H9 (cell line): ENCODE data around the gene RARB. TPM values are rescaled to one million over a fixed set of nuclear protein-coding genes. Genes with fewer than 3 reads are reported as not detected.

Experiments
- DNase-seq: peaks from one replicate; pipeline ENCODE4 v3.0.0-alpha.2; 2017
- H2AFZ ChIP-seq: one replicate; pipeline ENCODE4 v1.6.1; 2013; ENCODE audit warnings: mild to moderate bottlenecking, low read length, control low read depth, moderate library complexity
- H2AK5ac ChIP-seq: 2 replicates; pipeline ENCODE4 v1.6.1; 2013; ENCODE audit warnings: low read length, control low read depth, mixed read lengths; ENCODE audit not compliant: insufficient read length
- H2BK120ac ChIP-seq: one replicate; pipeline ENCODE4 v1.6.1; 2013; ENCODE audit warnings: low read depth, mild to moderate bottlenecking, low read length, control low read depth, inconsistent platforms; ENCODE audit not compliant: poor library complexity, severe bottlenecking
- H2BK12ac ChIP-seq: 2 replicates; pipeline ENCODE4 v1.6.1; 2013; ENCODE audit warnings: low read length, control low read depth, mixed read lengths, low read depth; ENCODE audit not compliant: insufficient read length
- H2BK15ac ChIP-seq: 2 replicates; pipeline ENCODE4 v1.6.1; 2013; ENCODE audit warnings: low read depth, low read length, control low read depth
- H2BK20ac ChIP-seq: one replicate; pipeline ENCODE4 v1.6.1; 2013; ENCODE audit warnings: low read depth, mild to moderate bottlenecking, low read length, control low read depth, inconsistent platforms; ENCODE audit not compliant: poor library complexity, severe bottlenecking
- H2BK5ac ChIP-seq: 2 replicates; pipeline ENCODE4 v1.6.1; 2013; ENCODE audit warnings: low read length, control low read depth, mixed read lengths; ENCODE audit not compliant: insufficient read length
- H3K14ac ChIP-seq: 2 replicates; pipeline ENCODE4 v1.6.1; 2013; ENCODE audit warnings: low read length, control low read depth; ENCODE audit not compliant: insufficient read depth
- H3K18ac ChIP-seq: 2 replicates; pipeline ENCODE4 v1.6.1; 2013; ENCODE audit warnings: low read depth, mild to moderate bottlenecking, mixed read lengths, low read length, control low read depth; ENCODE audit not compliant: insufficient read length
- H3K23ac ChIP-seq: 2 replicates; pipeline ENCODE4 v1.6.1; 2013; ENCODE audit warnings: low read length, control low read depth, mixed read lengths, low read depth; ENCODE audit not compliant: insufficient read length
- H3K23me2 ChIP-seq: 2 replicates; pipeline ENCODE4 v1.6.1; 2013; ENCODE audit warnings: low read depth, mild to moderate bottlenecking, mixed read lengths, low read length, control low read depth; ENCODE audit not compliant: insufficient read length, poor library complexity, severe bottlenecking
- H3K27ac ChIP-seq: 2 replicates; pipeline ENCODE4 v1.5.1; 2013; ENCODE audit warnings: low read length, control low read depth, mixed read lengths, low read depth; ENCODE audit not compliant: insufficient read length
- H3K27me3 ChIP-seq: 2 replicates; pipeline ENCODE4 v1.6.1; 2013; ENCODE audit warnings: low read length, control low read depth, inconsistent platforms; ENCODE audit not compliant: insufficient read depth
- H3K4ac ChIP-seq: 2 replicates; pipeline ENCODE4 v1.6.1; 2013; ENCODE audit warnings: low read depth, mild to moderate bottlenecking, control low read depth, inconsistent platforms, low read length, moderate library complexity
- H3K4me1 ChIP-seq: 2 replicates; pipeline ENCODE4 v1.6.1; 2013; ENCODE audit warnings: low read length, control low read depth, inconsistent platforms; ENCODE audit not compliant: insufficient read depth
- H3K4me2 ChIP-seq: 2 replicates; pipeline ENCODE4 v1.6.1; 2013; ENCODE audit warnings: low read length, control low read depth, mixed read lengths; ENCODE audit not compliant: insufficient read length, insufficient read depth
- H3K56ac ChIP-seq: 2 replicates; pipeline ENCODE4 v1.6.1; 2013; ENCODE audit warnings: low read depth, mild to moderate bottlenecking, mixed read lengths, low read length, control low read depth; ENCODE audit not compliant: insufficient read length
- H3K79me1 ChIP-seq: 2 replicates; pipeline ENCODE4 v1.6.1; 2013; ENCODE audit warnings: low read depth, mild to moderate bottlenecking, moderate library complexity, low read length, control low read depth, inconsistent platforms; ENCODE audit not compliant: insufficient read depth, poor library complexity, severe bottlenecking
- H3K79me2 ChIP-seq: 2 replicates; pipeline ENCODE4 v1.6.1; 2013; ENCODE audit warnings: low read length, control low read depth, inconsistent platforms; ENCODE audit not compliant: insufficient read depth
- H3K9ac ChIP-seq: 2 replicates; pipeline ENCODE4 v1.6.1; 2013; ENCODE audit warnings: low read length, control low read depth, mixed read lengths; ENCODE audit not compliant: insufficient read length; ENCODE audit errors: extremely low read depth
- H3K9me3 ChIP-seq: one replicate; pipeline ENCODE4 v1.6.1; 2013; ENCODE audit warnings: low read depth, low read length, inconsistent platforms; ENCODE audit not compliant: control insufficient read depth
- H3T11ph ChIP-seq: one replicate; pipeline ENCODE4 v1.6.1; 2013; ENCODE audit warnings: mild to moderate bottlenecking, low read length, control low read depth, inconsistent platforms
- H4K20me1 ChIP-seq: one replicate; pipeline ENCODE4 v1.6.1; 2013; ENCODE audit not compliant: control insufficient read depth, insufficient read length, insufficient read depth
- H4K5ac ChIP-seq: 2 replicates; pipeline ENCODE4 v1.6.1; 2013; ENCODE audit warnings: low read depth, mild to moderate bottlenecking, mixed read lengths, low read length, control low read depth; ENCODE audit not compliant: insufficient read length
- H4K8ac ChIP-seq: replicated peaks from 2 replicates; pipeline ENCODE4 v1.6.1; 2013; ENCODE audit warnings: low read length, control low read depth, mixed read lengths, low read depth; ENCODE audit not compliant: insufficient read length
- H4K91ac ChIP-seq: 2 replicates; pipeline ENCODE4 v1.6.1; 2013; ENCODE audit warnings: low read depth, mild to moderate bottlenecking, moderate library complexity, mixed read lengths, low read length, control low read depth; ENCODE audit not compliant: insufficient read length
- H3K27ac Mint-ChIP-seq, 3 experiments: 2 replicates in 2 of 3; 3 replicates in 1 of 3; pipeline ENCODE4 v1.8.0; 2020 to 2021; ENCODE audit warnings: mixed read lengths in 3 of 3, mild to moderate bottlenecking in 1 of 3, moderate library complexity in 1 of 3
- H3K27me3 Mint-ChIP-seq: 2 replicates; pipeline ENCODE4 v1.8.0; 2021; ENCODE audit warnings: low read depth, mild to moderate bottlenecking, moderate library complexity, mixed read lengths
- H3K36me3 Mint-ChIP-seq, 3 experiments: 2 replicates in 2 of 3; 3 replicates in 1 of 3; pipeline ENCODE4 v1.8.0; 2020 to 2021; ENCODE audit warnings: low read depth in 3 of 3, mixed read lengths in 3 of 3; ENCODE audit not compliant: insufficient read depth in 1 of 3
- H3K4me1 Mint-ChIP-seq, 2 experiments: 2 replicates each; pipeline ENCODE4 v1.8.0; 2020; ENCODE audit warnings: mixed read lengths in 2 of 2
- H3K4me3 Mint-ChIP-seq, 2 experiments: 2 replicates in 1 of 2; 3 replicates in 1 of 2; pipeline ENCODE4 v1.8.0; 2020 to 2021; ENCODE audit warnings: mild to moderate bottlenecking in 2 of 2, mixed read lengths in 2 of 2, moderate library complexity in 1 of 2
- H3K9me3 Mint-ChIP-seq, 2 experiments: 2 replicates in 1 of 2; 3 replicates in 1 of 2; pipeline ENCODE4 v1.8.0; 2020; ENCODE audit warnings: mild to moderate bottlenecking in 2 of 2, mixed read lengths in 2 of 2, moderate library complexity in 1 of 2
- WGBS: extraction: QIAGEN DNeasy Blood & Tissue Kit; methylation state at CpG from one replicate; pipeline ENCODE4 v1.1.7; 2013; ENCODE audit warnings: missing lambda C conversion rate, low lambda C conversion rate, mixed read lengths; ENCODE audit not compliant: insufficient read length; ENCODE audit errors: extremely low coverage; 5-methylcytosine and 5-hydroxymethylcytosine counted together
- total RNA-seq: library from RNA; stranded (reverse); gene quantifications from 2 replicates; pipeline ENCODE4 v1.2.1, GENCODE V29; 2021
- TF ChIP-seq, protein P1 (sequence below): fragments of 200-600 bp; sonication (generic); conservative IDR thresholded peaks from 3 replicates; pipeline ENCODE4 v1.8.0; 2021; ENCODE audit warnings: antibody characterized with exemption, mild to moderate bottlenecking

RARB gene
- total RNA-seq, 1 experiment from 2014 or later, result 0.22 TPM

DNA sequence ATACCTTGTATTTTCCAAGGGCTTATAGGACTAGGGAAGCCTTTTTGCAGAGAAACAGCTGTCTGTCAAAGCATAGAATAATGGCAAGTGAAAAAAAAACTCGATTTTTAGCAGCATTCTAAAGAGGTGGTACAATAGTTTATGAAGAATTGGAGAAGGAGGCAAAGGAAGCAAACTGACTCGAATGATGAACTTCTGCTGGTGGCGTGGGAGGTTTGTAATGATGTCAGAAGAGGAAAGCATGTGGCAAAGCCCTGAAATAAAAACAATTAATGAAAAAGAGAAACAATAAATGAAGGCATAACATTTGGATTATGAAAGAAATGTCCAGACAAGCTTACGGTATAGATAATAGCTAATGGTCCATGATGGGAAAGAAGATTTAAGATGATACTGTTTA lies 77.5 kb downstream of the RARB start:
- Histone ChIP-seq H3K4ac (no peak overlapping the region), H4K91ac (no peak overlapping the region), H3K23me2 (no peaks in the 10 kb centered on the region), H3K18ac (no peak overlapping the region), H3K79me2 (no peaks in the 10 kb centered on the region), H3K56ac (no peak overlapping the region), H2BK12ac (no peak overlapping the region), H2BK20ac (no peak overlapping the region), H2BK120ac (no peak overlapping the region), H3K14ac (no peak overlapping the region), H2AFZ (no peak overlapping the region), H2AK5ac (no peak overlapping the region), H3K23ac (no peak overlapping the region), H2BK5ac (no peak overlapping the region), H4K20me1 (no peaks in the 10 kb centered on the region), H3K9me3 (no peaks in the 10 kb centered on the region), H3K79me1 (no peaks in the 10 kb centered on the region), H3K4me1 (no peaks in the 10 kb centered on the region), H2BK15ac (no peak overlapping the region), H3K4me2 (no peak overlapping the region), H3T11ph (no peak overlapping the region), H3K9ac (no peak overlapping the region), H4K8ac (no peak overlapping the region), H4K5ac (no peak overlapping the region), H3K27me3 (no peaks in the 10 kb centered on the region), H3K27ac (no peak overlapping the region)
- no peak for DNase-seq
- H3K27me3 Mint-ChIP-seq, result no peaks in the 10 kb centered on the region
- peaks cover 2 to 4% of the 10 kb centered on the region in 2 experiments; a peak in 3 of 4 replicates for H3K4me1 Mint-ChIP-seq
- WGBS, result no CpG with 5 or more reads among the region's 4 CpGs
- no peaks in the 10 kb centered on the region for H3K36me3 Mint-ChIP-seq
- H3K27ac Mint-ChIP-seq, result no peak overlapping the region
- H3K4me3 Mint-ChIP-seq, result no peak overlapping the region
- H3K9me3 Mint-ChIP-seq, result no peaks in the 10 kb centered on the region
- TF ChIP-seq, protein P1, sequence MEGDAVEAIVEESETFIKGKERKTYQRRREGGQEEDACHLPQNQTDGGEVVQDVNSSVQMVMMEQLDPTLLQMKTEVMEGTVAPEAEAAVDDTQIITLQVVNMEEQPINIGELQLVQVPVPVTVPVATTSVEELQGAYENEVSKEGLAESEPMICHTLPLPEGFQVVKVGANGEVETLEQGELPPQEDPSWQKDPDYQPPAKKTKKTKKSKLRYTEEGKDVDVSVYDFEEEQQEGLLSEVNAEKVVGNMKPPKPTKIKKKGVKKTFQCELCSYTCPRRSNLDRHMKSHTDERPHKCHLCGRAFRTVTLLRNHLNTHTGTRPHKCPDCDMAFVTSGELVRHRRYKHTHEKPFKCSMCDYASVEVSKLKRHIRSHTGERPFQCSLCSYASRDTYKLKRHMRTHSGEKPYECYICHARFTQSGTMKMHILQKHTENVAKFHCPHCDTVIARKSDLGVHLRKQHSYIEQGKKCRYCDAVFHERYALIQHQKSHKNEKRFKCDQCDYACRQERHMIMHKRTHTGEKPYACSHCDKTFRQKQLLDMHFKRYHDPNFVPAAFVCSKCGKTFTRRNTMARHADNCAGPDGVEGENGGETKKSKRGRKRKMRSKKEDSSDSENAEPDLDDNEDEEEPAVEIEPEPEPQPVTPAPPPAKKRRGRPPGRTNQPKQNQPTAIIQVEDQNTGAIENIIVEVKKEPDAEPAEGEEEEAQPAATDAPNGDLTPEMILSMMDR, result no peak
